ENCODE measurements around the gene CERS1.

CERS1 gene

DNA sequence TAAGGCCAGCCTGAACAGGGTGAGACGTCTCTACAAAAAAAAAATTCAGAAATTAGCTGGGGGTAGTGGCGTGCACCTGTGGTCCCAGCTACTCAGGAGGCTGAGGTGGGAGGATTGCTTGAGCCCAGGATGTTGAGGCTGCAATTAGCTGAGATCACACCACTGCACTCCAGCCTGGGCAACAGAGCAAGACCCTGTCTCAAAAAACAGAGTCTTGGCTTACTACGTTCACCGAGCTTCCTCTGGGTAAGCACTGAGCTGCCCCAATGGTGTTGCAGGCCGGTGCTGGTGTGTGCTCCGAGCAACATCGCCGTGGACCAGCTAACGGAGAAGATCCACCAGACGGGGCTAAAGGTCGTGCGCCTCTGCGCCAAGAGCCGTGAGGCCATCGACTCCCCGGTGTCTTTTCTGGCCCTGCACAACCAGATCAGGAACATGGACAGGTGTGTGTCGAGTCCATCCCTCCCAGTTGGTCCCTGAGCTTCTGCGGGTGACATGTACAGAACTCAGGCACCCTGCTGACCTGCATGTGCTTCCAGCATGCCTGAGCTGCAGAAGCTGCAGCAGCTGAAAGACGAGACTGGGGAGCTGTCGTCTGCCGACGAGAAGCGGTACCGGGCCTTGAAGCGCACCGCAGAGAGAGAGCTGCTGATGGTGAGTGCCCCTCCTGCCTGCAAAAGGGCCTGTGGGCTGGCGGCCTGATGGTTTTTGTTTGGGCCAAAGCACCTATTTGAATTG is 40.1 kb downstream of the CERS1 start:
- POLR2A ChIA-PET (ENCODE audit: low non-redundant PET): interaction anchor here (0.6 kb wide), 1 partner anchor 337 kb away, joined by 6 read pairs; no protein-coding TSS in a partner anchor
- CTCF ChIA-PET: interaction anchor here (0.5 to 1.1 kb wide), 6 partner anchors 8 to 262 kb away, joined by 3 to 5 read pairs (median 3); no protein-coding TSS in a partner anchor
- TF ChIP-seq, protein P1, sequence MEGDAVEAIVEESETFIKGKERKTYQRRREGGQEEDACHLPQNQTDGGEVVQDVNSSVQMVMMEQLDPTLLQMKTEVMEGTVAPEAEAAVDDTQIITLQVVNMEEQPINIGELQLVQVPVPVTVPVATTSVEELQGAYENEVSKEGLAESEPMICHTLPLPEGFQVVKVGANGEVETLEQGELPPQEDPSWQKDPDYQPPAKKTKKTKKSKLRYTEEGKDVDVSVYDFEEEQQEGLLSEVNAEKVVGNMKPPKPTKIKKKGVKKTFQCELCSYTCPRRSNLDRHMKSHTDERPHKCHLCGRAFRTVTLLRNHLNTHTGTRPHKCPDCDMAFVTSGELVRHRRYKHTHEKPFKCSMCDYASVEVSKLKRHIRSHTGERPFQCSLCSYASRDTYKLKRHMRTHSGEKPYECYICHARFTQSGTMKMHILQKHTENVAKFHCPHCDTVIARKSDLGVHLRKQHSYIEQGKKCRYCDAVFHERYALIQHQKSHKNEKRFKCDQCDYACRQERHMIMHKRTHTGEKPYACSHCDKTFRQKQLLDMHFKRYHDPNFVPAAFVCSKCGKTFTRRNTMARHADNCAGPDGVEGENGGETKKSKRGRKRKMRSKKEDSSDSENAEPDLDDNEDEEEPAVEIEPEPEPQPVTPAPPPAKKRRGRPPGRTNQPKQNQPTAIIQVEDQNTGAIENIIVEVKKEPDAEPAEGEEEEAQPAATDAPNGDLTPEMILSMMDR (conservative IDR thresholded peaks at IDR 0.05; ENCODE audit: low read depth): no peak

DNA sequence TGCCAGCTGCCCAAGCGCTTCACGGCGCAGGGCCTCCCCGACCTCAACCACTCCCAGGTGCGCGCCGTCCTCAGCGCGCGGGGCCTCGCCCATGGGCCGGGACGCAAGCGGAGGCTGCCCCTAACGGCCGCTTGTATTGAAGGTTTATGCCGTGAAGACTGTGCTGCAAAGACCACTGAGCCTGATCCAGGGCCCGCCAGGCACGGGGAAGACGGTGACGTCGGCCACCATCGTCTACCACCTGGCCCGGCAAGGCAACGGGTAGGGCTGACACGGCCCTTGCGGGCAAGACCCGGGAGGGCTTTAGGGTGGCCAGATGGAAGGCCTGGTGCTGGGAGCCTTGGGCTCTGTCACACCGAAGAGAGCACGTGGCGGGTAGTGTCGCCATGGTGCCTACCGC is 41.0 kb downstream of the CERS1 start:
- CTCF ChIA-PET: interaction anchor here (1.0 kb wide), 2 partner anchors 9 to 12 kb away, joined by 3 read pairs; no protein-coding TSS in a partner anchor
- TF ChIP-seq, protein P1 (conservative IDR thresholded peaks at IDR 0.05; ENCODE audit: low read depth): no peak
- no peak overlapping the region for H3K27ac ChIP-seq
- POLR2A ChIA-PET (ENCODE audit: low non-redundant PET): no interaction called here
- DNase-seq (ENCODE audit: low spot score): no peak

More for the DNA sequence above, 40.1 kb downstream of the CERS1 start:
- DNase-seq (ENCODE audit: low spot score): no peak
- H3K27ac ChIP-seq: peak overlapping the region; percentile 31

DNA sequence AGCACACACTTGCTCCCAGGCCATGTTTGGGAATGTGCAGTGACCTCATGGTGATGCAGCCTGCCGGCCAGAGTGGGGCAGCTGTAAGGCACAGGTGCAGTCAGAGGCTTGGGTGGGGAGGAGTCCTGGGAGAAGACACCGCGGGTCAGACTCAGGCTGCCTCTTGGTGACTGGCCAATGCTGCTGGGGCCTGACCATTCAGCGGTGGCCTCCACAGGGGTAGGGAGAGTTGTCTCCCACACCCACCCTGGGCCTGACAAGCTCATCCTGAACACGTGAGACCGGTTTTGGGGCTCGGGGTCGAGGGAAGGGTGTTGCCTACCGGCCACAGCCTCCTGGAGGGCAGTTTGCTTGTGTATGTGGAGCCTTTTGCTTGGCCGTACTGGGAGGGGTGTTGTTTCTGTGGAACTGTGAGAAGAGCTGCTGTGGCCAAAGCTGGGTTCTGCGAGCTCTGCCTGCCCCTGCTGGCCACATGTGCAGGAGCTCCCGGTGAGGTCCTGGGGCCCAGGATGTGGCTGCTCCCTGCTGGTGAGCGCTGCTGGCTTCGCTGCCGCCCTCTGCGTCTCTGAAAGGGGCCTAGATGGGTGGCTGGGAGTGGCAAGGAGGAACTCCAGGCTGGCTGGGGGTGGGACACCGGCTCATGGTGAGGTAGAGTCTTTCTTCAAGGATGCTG is 42.1 kb downstream of the CERS1 start:
- H3K27ac ChIP-seq: no peak overlapping the region
- no peak for DNase-seq (ENCODE audit: low spot score)
- CTCF ChIA-PET: no interaction called here
- POLR2A ChIA-PET (ENCODE audit: low non-redundant PET): no interaction called here
- TF ChIP-seq, protein P1 (conservative IDR thresholded peaks at IDR 0.05; ENCODE audit: low read depth): no peak

DNA sequence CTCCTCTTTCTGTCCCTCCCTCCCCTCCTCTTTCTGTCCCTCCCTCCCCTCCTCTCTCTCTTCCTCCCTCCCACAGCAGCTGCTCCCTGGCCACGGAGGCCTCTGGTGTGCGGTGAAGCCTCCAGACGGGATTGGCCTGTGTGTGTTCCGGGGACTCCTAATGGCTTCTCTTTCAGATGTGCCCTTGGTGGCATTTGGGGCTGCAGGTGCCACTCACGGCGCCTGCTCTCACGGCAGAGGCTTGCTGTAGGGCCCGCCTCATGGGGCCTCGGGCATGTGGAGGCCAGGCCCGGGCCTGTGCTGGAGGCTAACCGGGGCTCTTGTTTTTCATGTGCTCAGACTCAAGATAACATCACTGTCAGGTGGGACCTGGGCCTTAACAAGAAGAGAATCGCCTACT is 43.3 kb downstream of the CERS1 start:
- POLR2A ChIA-PET (ENCODE audit: low non-redundant PET): no interaction called here
- peak overlapping the region; percentile 80 for H3K27ac ChIP-seq
- TF ChIP-seq, protein P1 (conservative IDR thresholded peaks at IDR 0.05; ENCODE audit: low read depth): no peak
- CTCF ChIA-PET: no interaction called here
- no peak for DNase-seq (ENCODE audit: low spot score)

DNA sequence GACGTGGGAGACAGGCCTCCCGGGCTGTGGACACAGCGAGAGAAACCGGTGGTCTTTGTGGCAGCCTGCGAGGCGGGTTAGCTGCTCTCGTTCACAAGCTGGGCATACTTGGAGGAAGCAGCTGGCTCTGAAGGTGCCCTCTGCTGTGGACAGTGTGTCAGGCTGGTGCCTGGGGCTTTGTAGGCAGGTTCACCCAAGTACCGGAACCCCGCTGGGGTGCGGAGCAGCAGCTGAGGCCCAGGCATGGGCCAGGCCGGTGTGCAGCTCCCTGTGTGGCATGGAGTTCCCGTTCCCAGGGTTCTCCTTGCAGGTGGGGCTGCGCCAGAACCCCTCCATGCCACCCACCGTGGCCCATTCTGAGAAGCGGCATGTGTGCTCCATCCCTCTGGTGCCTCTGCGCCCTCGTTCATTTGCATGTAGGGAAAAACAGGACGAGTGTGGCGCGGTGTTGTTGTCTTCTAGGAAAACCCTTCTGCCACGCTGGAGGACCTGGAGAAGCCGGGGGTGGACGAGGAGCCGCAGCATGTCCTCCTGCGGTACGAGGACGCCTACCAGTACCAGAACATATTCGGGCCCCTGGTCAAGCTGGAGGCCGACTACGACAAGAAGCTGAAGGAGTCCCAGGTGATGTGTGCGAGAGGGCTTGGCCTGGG is 44.2 kb downstream of the CERS1 start:
- ChIA-PET CTCF (no interaction called here), POLR2A (ENCODE audit: low non-redundant PET) (no interaction called here)
- DNase-seq (ENCODE audit: low spot score): no peak
- H3K27ac ChIP-seq: peak overlapping the region; percentile 80
- TF ChIP-seq, protein P1 (conservative IDR thresholded peaks at IDR 0.05; ENCODE audit: low read depth): no peak
